NCI-H2171 (cell line): ENCODE measurements around the gene DMRTB1.

Source experiments
- DNase-seq: peaks from one replicate; lab custom pipeline; 2025; lab: John Stamatoyannopoulos, UW

The DMRTB1 gene

DNA sequence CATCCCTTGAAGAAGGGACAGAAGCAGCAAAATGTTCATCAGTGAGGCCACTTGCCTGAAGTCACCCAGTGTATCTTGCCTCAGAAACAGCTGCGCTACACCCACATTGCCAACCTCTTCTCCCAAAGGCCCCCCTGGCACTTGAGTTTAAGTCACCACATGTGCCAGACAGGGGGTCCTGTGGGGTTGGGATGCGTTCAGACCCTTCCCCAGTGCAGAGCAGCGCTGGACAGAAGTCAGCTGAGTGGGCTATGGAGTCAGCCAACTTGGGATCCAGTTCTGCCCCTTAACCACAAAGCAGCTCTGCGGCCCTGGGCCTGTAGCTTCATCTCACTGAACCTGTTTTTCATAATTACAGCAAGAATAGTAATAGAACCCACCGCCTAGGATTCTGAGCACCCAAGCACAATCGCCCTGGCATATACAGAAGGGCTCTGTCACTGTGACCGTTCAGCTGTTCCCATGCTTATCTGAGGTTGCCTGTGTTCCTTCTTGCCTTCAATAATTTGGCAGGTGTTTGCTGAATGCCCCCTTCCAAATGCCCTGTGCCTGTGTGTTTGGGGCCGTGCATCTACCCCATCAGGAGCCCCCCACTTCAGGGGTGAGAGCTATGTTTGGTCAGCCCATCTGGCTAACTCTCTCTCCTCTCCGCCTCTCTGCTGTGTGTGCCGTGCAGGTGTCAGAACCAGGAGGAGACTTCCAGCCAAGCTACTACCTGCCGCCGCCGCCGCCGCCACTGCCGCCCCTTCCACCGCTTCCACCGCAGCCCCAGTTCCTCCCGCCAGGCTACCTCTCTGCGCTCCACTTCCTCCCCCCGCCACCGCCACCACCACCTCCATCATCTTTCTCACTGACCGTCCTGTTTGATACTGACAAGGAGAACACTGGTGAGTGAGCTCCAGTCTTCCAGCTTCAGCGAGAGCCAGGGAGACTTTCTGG is 5.0 kb downstream of the DMRTB1 start:
- DNase-seq = no peak

DNA sequence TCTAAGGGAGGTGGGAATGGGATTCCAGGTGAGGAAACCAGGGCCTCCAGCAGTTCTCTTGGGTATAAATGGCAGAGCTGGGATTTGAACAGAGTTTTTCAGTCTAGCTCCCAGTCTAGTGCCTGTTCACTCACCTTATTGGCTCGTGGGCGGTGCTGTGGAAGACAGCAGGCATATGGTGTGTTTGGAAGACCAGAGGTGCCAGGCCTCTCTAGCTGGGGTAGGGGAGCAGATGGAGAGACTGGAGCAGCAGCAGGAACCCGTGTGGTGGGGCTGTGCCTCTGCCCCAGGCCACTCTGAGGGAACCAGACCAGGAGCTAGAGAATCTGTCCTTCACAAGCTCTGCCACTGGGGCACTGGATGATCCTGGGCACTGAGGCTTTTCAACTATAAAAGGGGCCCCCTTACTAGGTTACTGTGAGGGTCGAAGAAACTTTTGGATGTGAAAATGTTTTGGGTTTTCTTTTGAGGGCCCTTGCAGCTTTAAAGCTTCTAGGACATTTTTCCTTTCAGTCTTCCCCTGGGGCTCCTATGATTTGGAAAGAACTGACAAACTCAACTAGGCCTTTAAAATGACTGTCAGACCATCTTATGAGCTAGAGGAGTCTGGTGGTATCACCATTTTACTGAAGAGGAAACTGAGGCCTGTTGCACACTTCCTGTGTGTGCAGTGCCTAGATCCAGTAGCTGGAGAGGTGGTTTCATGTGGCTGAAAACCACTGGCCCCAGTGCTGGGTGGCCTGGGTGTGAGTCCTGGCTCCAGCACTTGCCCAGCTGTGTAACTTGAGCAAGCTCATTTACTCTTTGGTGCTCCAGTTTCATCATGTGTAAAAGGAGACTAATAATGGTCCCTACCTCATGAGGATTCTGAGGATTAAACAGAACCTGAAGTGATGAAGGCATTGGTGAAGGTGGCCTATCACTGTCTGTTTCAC is 6.1 kb downstream of the DMRTB1 start:
- DNase-seq = peak; percentile 56

DNA sequence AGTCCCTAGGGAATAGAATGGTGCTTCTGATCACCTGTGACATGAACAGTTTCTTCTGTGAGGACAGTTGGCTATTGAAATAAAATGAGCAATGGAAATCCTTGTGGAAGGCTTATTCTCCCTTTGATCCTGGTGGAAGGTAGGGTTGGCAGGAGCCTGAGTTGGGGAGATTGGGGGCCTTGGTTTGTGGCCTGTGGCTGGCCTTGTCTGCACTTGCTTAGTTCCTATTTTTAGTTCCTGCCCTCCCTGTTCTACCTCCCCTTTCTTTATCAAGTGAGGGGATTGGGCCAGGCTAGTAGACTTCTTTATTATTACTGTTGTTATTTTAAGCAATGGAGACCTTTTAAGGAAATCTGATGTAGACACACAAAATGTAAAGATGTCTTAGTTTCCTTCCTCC is 8.2 kb downstream of the DMRTB1 start:
- no peak for DNase-seq

DNA sequence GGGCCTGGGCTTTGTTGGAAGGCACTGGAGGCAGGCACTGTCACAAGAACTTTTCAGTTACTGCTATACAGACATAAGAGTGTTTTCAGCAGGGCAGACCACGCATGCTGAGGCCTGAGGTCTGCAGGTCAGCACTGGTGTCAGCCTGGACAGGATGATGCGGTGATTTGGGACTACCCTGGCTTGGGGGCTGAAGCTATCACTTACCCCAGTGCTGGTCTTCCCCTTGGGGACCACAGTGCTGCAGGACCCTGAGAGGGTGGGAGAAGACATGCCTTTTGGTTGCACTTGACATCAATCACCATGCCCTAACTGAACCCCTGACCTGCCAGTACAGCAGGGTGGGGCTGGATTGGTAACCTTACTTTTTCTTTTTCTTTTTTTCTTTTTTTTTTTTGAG is 9.2 kb downstream of the DMRTB1 start:
- no peak for DNase-seq

DNA sequence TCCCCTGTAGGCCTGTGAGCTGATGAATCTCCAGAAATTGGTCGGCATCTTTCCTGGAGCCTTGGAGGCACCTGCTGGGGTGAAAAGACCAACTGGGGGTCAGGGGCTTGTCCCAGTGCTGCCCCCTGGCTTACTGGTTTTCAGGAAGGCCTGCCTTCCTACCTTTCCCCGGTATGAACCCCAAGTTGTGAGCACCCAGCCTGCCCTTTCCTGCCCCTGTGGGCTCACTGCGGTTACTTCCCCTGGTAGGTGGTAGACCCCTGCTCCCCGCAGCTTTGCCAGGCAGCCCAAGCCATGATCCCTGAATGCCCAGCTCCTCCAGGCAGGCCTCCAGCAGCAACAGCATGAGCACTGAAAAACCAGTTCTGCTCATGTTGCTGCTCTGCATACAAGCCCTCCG is 10.2 kb downstream of the DMRTB1 start:
- no peak for DNase-seq

DNA sequence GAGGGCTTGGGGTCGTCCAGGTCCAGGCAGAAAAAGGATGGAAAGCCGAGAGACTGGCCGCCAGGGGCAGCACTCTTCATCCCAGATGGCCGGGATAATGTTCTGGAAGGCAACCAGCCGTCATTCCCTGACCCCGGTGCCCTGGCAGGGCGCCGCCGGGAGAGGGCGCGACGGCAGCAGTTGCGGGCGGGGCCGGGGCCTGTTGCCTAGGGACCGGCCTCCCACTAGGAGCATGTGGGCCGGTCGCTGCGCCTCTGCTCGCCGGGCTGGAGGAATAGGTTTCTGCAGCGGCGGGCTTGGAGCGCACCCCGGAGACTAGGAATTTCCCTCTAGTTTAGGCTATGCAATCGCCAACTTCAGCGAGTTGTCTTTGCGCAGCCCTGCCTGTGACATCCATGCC is 11.0 kb downstream of the DMRTB1 start:
- no peak for DNase-seq

DNA sequence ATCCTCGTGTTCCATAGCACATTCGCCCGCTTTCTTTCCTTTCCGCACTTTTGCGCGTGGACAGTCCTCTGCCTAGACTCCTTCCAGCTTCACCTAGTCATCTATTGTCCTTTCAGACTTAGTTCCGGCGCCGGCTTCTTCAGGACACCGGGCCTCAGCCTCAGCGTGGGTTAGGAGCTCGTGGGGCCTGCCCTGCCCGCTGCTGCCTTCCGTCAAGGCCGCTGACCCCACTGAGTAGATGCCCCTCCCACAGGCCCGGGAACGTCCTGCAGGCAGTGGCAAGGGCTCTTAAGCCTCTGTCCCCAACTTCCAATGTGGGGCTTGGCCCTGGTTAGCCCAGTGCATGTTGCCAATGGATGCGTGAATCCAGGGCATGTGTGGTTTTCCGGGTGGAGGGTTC is 11.4 kb downstream of the DMRTB1 start:
- DNase-seq = no peak

DNA sequence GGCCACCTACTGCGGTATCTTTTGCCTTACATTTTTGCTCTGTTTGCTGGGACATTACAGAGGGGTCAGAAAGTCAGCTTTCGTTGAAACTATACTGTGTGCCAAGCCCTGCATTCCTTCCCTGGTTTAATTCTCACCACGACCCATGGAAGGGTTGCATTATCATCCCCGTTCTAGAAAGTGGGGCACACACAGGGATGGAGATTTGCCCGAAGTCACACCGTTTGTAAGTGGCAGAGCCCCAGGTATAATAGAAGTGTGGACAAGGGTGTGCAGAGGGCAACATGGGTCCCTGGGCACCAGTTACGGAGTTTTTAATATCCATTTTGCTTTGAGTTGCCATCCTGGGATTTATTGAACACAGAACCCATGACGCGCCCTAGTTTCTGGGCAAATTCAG is 11.8 kb downstream of the DMRTB1 start:
- no peak for DNase-seq

DNA sequence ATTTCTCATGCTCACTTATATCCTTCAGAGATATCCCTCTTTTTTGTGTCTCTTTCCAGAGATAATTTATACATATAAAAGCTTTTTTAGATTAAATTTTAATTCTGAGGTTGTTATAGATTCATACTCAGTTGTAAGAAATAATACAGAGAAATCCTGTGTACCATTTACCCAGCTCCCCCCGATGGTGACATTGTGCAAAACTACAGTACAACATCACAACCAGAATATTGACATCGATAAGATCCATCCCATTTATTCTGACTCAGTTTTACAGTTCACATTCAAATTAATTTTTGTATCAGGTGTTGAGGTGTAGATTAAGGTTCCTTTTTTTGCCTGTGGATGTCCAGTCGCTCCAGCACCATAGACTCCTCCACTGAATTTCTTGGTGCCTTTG is 14.3 kb downstream of the DMRTB1 start:
- no peak for DNase-seq

DNA sequence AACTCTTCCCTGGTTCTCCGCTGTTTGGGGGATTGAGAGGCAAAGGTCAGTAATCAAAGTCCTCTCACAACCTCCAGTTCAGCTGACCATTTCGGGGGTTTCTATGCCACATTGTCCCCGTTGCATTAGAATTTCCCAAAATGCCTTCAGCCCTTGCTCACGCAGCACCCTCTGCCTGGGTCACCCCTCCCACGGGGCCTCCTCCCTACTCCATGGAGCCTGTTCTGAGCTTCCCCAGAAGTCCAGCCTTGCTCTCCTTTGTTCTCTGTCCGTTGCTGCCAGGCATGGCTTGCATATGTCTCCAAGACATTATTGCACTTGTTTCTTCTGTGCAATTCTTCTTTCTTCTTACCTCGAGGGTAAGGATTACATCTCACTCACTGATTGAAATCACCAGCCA is 16.5 kb downstream of the DMRTB1 start:
- DNase-seq = no peak

DNA sequence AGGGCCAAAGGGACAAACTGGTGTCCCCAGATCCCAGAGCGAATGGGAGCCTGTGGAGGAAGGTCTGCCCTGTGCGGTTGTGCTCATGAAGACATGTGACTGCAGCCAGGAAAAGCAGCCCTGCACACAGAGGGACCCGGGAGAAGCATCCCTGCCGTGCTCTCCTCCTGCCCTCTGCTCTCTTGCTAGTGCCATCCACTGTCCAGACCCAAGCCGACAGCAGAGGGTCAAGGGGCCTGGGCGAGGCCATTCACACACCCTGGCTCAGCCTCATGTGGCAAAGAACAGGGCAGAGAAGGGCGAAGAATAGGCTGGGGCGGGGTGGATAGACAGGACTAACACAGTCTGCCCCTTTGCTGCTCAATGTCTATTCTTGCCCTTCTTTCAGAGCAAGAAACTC is 17.4 kb downstream of the DMRTB1 start:
- DNase-seq = no peak

DNA sequence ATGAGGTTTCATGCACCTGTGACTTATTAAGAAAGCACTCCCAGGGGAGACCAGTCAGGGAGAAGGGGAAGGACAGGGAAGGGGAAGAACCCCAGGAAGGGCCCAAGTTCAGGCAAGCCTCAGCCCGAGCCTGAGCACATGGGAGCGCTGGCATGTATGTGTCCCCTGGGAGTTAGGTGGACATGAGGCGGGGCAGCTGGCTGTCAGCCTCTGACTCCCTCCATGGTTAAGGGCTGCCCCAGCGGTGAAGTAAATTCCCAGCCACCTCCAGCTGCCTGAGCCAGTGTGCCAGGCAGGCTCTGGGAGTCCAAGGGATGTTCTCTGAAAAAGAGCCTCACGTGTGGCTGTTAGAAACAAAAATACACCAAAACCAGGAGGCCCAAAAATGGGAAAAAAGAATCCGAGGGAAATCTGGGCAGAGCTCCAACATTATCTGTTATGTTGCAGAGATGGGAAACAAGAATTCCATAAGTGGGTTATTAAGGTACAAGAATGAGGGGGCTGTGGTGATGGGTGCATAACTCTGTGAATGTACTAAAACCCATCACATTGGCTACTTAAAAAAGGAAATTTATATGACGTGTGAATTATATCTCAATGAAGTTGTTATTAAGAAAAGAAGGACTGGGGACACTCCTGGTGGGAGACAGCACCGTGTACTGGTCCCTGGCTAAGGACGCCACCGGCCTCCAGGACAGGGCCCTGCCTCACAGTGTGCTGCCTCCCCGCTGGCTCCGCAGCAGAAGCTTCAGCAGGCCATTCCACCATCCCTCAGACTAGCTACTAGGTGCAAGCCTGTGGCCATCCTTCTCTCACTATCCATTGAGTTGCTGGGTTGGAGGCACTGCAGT is 18.7 kb downstream of the DMRTB1 start:
- peak; percentile 64 for DNase-seq

DNA sequence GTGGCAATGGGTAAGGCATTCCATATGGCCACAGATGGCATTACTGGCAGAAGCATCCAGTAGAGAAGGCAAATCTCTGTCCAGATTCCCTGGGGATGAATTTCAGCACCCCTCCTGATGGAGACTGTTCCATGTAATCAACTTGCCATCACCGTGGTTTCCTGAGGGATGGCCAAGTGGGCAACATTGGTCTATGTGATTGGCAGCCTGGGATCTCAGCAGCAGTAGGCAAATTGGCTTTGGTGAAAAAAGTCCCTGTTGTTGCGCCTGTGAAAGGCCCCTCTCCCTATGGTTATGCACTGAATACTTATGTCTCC is 19.3 kb downstream of the DMRTB1 start:
- DNase-seq = peak; percentile 50

DNA sequence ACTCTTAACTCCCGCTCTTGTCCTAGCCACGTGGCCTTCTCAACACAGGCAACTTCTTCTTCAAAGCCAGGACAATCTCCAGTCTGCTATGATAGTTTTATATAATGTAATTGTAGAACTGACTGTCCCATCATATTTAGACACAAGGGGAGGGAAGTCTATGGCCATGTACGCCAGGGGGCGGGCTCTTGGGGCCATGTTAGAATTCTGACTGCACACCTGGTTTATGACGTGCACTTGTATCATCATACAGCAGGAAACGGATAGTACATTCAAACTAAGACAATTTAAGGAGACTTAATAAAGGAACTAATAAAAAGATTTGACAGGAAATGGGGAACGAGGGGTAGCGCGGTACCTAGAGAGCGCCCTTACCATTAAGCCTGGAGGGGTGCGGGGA is 21.5 kb downstream of the DMRTB1 start:
- no peak for DNase-seq

DNA sequence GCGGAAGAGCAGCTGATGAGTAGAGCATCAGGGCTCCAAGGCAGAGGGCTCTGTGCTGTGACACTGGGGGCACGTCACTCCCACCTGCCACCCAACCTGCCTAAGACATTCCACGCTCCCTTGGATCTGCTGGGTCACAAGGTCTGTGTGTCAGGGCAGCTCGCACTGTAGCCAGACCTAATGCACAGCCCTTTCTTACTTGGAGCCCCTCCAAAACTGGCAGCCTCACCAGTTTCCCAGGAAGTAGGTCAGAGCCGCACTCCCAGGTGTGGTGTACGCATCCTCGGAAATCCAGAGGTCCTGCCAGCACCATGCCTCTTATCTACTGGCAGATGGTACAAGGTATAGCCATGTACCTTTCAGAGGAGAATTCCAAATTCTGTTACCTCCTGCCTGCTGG is 22.3 kb downstream of the DMRTB1 start:
- no peak for DNase-seq

DNA sequence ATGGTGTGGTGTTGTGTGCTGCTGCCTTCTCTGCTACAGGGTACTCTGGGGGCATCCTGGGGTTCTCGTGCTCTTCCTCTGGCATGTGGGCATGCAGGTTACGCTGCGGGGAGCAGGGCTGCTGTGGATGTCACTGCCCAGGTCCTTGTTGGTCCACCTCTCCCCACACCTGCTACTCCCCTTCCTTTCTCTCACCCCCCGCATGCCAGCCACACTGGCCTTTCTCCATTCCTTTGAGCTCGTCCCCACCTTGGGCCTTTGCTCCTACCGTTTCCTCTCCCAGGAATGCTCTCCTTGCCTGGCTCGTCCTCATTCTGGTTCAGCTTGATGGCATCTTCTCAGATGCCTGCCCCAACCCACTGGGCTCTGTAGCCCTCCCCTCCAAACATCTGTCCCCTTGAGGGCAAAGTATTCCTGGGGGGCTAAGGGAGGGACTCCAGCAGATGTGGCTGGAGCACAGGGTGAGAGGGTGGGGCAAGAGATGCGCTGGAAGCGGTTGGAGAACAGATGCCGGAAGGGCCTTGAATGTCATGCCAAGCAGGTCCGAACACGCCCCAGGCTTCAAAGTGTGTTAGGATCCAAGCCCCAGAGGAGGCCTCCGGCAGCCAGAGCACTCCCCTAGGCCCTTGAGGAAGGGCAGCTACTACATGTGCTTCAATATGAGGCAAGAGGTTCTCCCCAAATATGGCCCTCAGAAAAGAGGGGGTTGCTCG is 23.4 kb downstream of the DMRTB1 start:
- DNase-seq = peak; percentile 81

DNA sequence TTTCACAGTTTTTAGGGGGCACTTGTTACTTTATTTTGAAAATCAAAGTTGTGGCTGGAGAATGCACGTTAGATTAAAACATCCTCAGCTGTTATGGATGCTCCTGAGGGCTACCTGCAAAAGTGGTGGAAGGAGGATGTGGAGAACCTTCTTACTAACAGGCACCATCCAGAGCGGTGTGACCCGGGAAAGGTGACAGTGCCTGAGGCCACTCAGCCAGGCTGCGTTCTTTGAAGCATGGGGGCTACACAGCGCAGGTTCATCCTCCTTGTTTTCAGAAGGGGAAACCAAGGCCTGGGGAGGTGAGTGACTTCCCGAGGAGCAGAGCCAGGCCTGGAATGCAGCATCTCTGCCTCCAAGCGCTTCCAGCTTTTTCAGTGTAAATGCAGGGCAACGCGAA is 24.0 kb downstream of the DMRTB1 start:
- DNase-seq = no peak

DNA sequence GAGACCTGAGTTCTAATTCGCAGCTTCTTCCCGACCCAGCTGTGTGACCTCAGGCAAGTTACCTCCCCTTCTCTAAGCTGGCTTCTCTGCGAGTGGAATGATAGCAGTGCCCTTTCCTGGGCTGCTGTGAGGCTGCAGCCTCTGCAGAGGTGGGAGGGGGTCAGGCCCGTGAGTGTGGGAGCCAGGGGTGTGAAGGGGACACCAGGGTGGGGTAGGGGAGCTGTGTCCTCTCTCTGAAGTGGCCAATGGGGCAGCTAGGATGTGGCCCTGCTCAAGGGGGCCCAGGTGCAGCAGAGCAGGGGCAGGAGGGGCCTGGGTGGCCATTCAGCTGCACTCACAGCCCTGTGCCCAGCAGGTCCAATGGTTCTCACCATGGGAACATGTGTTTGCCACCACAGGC is 24.5 kb downstream of the DMRTB1 start:
- DNase-seq = no peak

DNA sequence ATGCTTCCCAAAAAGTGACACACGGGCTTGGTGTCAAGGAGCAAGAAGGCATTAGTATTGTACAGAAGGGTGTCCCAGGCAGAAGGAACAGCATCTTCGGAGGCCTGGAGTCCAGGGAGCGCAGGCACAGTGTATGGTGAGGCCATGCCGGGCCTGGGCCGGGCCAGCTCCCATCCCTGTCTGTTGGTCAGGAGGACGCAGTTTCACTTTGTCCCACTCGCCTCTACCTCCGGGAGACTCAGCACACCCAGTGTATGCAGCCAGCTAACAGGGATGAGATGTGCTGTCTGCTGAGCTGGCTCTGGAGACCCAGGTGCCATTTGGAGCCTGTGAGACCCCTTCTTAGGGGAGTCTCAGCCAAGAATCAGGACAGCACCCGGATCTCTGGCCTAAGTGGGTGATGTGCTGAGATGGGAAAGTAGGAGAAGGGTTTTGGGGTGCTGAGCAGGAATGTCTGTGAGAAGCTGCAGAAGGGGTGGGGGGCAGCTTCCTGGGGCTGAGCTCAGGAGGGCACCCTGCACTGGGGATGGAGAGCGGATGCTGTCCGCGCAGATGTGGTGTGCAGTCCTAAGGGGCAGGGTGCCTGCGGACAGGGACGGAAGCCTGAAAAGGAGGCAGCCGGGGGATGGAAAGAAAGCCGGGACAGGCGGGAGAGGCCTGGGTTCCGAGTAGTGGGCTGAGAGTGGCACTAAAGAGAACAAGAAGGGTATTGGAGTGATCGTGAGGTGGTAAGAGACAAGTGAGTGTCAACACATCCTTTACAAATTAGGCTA is 25.7 kb downstream of the DMRTB1 start:
- no peak for DNase-seq

DNA sequence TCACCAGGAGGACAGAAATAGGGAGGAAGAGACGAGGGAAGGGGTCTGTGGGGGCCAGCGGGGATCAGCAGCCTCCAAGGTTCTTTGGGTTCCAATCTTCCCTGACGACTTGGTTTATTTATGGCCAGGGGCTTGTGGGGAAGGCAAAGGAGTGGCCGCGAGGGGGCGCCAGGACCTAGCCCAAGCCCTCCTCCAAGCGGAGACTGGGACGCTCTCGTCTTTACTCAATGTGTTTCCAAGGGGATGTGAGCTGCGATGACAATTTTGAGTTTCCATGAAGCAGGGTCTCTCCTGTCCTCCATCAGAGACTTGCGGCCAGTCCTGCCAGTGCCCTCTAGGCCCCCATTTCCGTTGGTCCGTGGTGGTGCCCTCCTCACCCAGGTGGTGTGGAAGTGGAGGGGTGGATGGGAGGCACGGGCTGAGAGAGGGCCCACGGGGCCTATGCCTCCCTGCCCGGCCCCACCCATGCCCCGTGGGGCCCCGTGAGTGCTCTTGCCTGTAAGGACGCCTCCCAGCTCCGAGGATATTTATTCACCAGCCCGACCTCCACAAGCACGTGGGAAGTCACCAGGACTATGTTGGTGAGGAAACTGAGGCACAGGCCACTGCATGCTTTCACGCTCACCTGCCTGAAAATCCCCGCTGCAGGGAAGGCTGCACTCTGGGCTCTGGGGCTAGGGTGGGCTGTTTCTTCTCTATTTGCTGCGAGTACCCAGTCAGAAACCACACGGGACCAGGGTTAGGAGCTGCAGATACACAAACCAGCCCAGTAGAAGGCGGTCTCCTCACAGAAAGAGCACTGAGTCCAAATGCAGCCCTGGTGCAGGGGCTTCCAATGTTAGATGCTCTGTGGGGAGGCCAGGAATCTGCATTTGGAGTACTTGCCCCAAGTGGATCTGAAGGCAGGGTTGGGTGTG is 26.5 kb downstream of the DMRTB1 start:
- DNase-seq = peak; percentile 88
